Erythroblast (primary cell): ENCODE data around the gene DPYSL3.

Experiments
- GATA1 ChIP-seq: IDR thresholded peaks from 2 replicates; pipeline ENCODE4 v1.6.1; 2011; ENCODE audit warnings: low read depth, mild to moderate bottlenecking, control low read depth, low read length, moderate library complexity
- POLR2A ChIP-seq: IDR thresholded peaks from 2 replicates; pipeline ENCODE4 v1.6.1; 2011; ENCODE audit warnings: mild to moderate bottlenecking, low read length

DNA sequence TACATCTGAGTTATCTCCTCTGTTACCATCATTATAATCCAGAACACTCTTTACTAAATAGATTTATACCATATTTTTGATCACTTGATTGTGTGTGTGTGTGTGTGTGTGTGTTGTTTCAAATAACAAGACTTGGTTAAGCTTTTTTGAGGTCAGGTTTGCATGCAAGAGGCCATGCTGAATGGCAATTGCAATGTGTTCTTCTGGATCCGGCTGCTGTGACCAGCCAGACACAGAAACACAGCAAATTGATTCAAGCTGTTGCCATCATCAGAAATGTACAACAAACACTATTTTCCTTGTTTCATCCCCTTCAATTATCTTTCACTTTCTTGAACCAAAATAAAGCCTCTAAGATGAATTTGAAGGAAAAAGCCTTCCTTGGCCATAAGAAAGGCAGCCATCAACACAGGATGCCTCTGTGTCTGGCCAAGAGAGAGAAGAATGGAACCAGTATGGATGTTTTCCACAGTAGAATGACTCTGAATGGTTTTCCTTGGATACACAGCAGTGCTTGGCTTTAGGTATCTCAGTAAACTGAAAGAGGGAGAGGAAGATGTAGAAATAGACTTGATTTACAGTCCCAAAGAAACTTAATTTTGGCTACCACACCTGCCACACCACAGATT lies 53.9 kb downstream of the DPYSL3 start:
- TF ChIP-seq POLR2A (no peak), GATA1 (no peak)
